SK-N-DZ (cell line): Measurements from ENCODE around the gene GMDS.
"Not testable (repeated sequence)": the region's sequence is repeated elsewhere in the genome, so short reads cannot be mapped to it uniquely, and the experiment has no call there.

ENCODE experiments used
- DNase-seq: peaks from one replicate; pipeline ENCODE4 v3.0.0-alpha.2; 2015; ENCODE audit warnings: low spot score

Gene GMDS

GRCh38 chr6:1690656-1691055, 554.7 kb downstream of the GMDS start:
- DNase-seq = not testable (repeated sequence)

- no peak for DNase-seq
Observed at GRCh38 chr6:1689141-1689540, 556.3 kb downstream of the GMDS start.

- DNase-seq = no peak
Observed at GRCh38 chr6:1688396-1688795, 557.0 kb downstream of the GMDS start.

- no peak for DNase-seq
Observed at GRCh38 chr6:1687402-1687801, 558.0 kb downstream of the GMDS start.

- no peak for DNase-seq
Observed at GRCh38 chr6:1686117-1687098, 559.0 kb downstream of the GMDS start.

GRCh38 chr6:1679688-1680068, 565.7 kb downstream of the GMDS start:
- no peak for DNase-seq

- DNase-seq = no peak
Observed at GRCh38 chr6:1679031-1679687, 566.2 kb downstream of the GMDS start.

GRCh38 chr6:1678201-1678600, 567.2 kb downstream of the GMDS start:
- DNase-seq = peak; percentile 45

GRCh38 chr6:1672379-1672778, 573.0 kb downstream of the GMDS start:
- DNase-seq = no peak

GRCh38 chr6:1670711-1671462, 574.5 kb downstream of the GMDS start:
- DNase-seq = peak; percentile 23

GRCh38 chr6:1669996-1670395, 575.4 kb downstream of the GMDS start:
- no peak for DNase-seq

GRCh38 chr6:1668456-1668855, 576.9 kb downstream of the GMDS start:
- DNase-seq = not testable (repeated sequence)

GRCh38 chr6:1667805-1668175, 577.6 kb downstream of the GMDS start:
- peak; percentile 90 for DNase-seq

GRCh38 chr6:1667012-1667804, 578.2 kb downstream of the GMDS start:
- peak; percentile 100 for DNase-seq

- no peak for DNase-seq
Observed at GRCh38 chr6:1665214-1665613, 580.2 kb downstream of the GMDS start.

- no peak for DNase-seq
Observed at GRCh38 chr6:1664329-1664728, 581.1 kb downstream of the GMDS start.

GRCh38 chr6:1663511-1663910, 581.9 kb downstream of the GMDS start:
- DNase-seq = no peak

GRCh38 chr6:1662534-1662933, 582.9 kb downstream of the GMDS start:
- no peak for DNase-seq

- DNase-seq = no peak
Observed at GRCh38 chr6:1659816-1660215, 585.6 kb downstream of the GMDS start.

- no peak for DNase-seq
Observed at GRCh38 chr6:1658212-1659005, 587.0 kb downstream of the GMDS start.
